BLaER1 treated with 17β-estradiol and CSF1 and Interleukin-3, amounts not matched to agents 10 nM and 100 nM (cell line): Measurements from ENCODE around the gene ATP1A1.
A peak's percentile ranks its signal among the peaks of the same experiment; 100 is the strongest.

Experiments
- H3K27ac ChIP-seq, 11 experiments: shearing (Covaris generic); formaldehyde crosslinking; 2 replicates each; pipeline ENCODE4 v1.8.1; 2022
- H3K27me3 ChIP-seq, 11 experiments: shearing (Covaris generic); formaldehyde crosslinking; 2 replicates each; pipeline ENCODE4 v1.8.1; 2022
- H3K36me3 ChIP-seq, 11 experiments: shearing (Covaris generic); formaldehyde crosslinking; 2 replicates each; pipeline ENCODE4 v1.8.1; 2022
- H3K4me1 ChIP-seq, 10 experiments: shearing (Covaris generic); formaldehyde crosslinking; 2 replicates each; pipeline ENCODE4 v1.8.1; 2022
- H3K4me2 ChIP-seq, 11 experiments: shearing (Covaris generic); formaldehyde crosslinking; 2 replicates each; pipeline ENCODE4 v1.8.1; 2022
- H3K4me3 ChIP-seq, 10 experiments: shearing (Covaris generic); formaldehyde crosslinking; 2 replicates each; pipeline ENCODE4 v1.8.1; 2022
- H3K9ac ChIP-seq, 11 experiments: shearing (Covaris generic); formaldehyde crosslinking; 2 replicates each; pipeline ENCODE4 v1.8.1; 2022
- H3K9me3 ChIP-seq, 11 experiments: shearing (Covaris generic); formaldehyde crosslinking; replicated peaks in 1 of 11; 2 replicates each; pipeline ENCODE4 v1.8.1; 2022
- H4K20me1 ChIP-seq, 11 experiments: shearing (Covaris generic); formaldehyde crosslinking; 2 replicates each; pipeline ENCODE4 v1.8.1; 2022
- Cebpa-rat ChIP-seq, 11 experiments: shearing (Covaris generic); IDR thresholded peaks; 2 replicates each; pipeline ENCODE4 v1.8.1; 2022

ATP1A1 gene

DNA sequence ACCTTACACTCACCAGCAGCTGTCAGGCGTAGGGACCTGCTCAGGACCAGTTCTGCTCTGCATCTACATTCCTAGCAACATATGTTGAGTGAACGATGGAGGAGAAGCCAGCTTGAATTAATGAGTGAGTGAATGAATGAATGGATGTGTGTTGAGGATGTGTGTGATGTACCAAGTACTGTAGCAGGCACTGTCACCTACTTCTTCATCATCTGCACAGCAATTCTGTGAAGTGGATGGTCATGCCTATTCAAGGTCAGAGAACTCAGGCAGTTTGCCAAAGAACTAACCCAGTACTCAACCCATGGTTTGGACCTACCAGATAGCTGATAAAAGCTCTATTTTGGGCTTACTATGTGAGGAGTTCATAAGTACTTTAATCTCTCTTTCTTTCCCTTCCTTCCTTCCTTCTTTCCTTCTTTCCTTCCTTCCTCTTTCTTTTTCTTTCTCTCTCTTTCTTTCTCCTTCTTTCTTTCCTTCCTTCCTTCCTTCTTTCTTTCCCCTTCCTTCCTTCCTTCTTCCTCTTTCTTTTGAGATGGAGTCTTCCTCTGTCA lies 56.9 kb downstream of the ATP1A1 start:
- Histone ChIP-seq H3K4me1 (0 out of 20 replicates have a peak, but pooled peaks cover 0 to 5% (median 0%) of the 10 kb centered on the region in 10 experiments), H4K20me1 (no peaks in the 10 kb centered on the region), H3K27ac (no peak overlapping the region), H3K9ac (no peak overlapping the region), H3K27me3 (no peaks in the 10 kb centered on the region), H3K9me3 (no peaks in the 10 kb centered on the region), H3K4me2 (peak overlapping the region in 1 of 11 experiments; percentile 3; a peak in 3 of 22 replicates), H3K4me3 (no peak overlapping the region), H3K36me3 (no peaks in the 10 kb centered on the region)
- no peak for TF ChIP-seq Cebpa-rat (IDR thresholded peaks at IDR 0.05)

DNA sequence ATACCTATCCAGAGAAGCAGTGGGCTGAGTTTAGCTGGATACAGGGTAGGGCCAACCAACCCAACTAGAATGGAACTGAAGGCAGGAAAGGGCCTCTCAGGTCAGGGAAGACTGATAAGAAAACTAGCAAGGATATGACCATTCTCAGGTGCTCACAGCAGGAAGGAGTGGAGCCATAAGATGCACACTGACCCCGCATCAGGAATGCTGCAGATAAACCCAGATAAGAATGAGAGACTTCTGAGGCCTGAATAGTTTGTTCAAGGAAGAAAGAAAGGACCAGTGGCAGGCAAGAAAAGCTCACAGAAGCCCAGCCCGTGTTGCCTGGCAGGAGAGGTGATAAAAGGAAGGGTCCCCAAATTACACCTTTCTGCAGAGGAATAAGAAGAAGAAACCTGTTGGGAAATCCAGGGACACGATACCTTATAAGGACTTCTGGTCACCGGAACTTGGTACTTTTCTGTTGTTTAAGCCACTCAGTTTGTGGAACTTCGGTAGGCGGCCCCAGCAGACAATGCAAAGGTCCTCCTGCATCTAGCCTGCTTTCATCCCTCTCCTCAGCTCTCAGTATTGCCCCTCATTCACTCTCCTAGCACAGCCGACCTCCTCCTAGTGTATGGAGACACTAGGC lies 58.9 kb downstream of the ATP1A1 start:
- H3K27ac ChIP-seq = no peak overlapping the region

DNA sequence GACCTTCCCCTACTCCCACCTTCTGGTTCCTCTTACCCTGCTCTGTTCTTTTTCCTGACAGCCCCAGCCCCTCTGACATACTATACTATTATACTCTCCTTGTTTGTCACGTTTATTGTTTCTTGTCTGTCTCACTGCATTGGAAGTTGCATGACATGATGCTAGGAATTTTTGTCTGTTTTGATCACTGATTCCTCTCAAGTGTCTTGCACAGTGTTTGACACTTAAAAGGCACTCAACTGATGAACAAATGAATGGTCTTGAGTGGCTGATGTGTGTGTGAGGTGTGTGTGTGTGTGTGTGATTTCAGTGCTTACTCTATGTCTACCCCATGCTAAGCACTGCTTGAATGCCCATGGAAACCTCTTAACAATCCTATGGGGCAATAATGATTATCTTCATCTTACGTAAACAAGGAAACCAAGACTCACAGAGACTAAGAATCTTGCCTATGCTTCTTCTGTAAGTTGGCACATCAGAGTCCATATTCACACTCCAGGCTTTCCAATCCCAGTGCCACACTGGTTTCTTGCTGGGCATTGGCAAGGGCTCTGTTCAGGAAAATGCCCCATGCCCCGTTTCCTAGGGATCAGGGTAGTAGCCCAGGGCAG lies 59.7 kb downstream of the ATP1A1 start:
- Histone ChIP-seq H3K4me1 (0 out of 20 replicates have a peak, but pooled peaks cover 0 to 5% (median 0%) of the 10 kb centered on the region in 10 experiments), H3K27ac (no peak overlapping the region), H4K20me1 (no peaks in the 10 kb centered on the region), H3K9ac (no peak overlapping the region), H3K27me3 (no peaks in the 10 kb centered on the region), H3K36me3 (no peaks in the 10 kb centered on the region), H3K9me3 (no peaks in the 10 kb centered on the region), H3K4me3 (no peak overlapping the region), H3K4me2 (no peak overlapping the region)
- TF ChIP-seq Cebpa-rat (IDR thresholded peaks at IDR 0.05) = no peak

More for the DNA sequence above, 58.9 kb downstream of the ATP1A1 start:
- H3K36me3 ChIP-seq = no peaks in the 10 kb centered on the region
- H3K9me3 ChIP-seq = no peaks in the 10 kb centered on the region
- no peak for TF ChIP-seq Cebpa-rat (IDR thresholded peaks at IDR 0.05)
- no peak overlapping the region for H3K4me3 ChIP-seq
- no peak overlapping the region for H3K4me2 ChIP-seq
- no peak overlapping the region for H3K9ac ChIP-seq
- no peaks in the 10 kb centered on the region for H3K27me3 ChIP-seq
- H4K20me1 ChIP-seq = no peaks in the 10 kb centered on the region
- H3K4me1 ChIP-seq = 0 out of 20 replicates have a peak, but pooled peaks cover 0 to 5% (median 0%) of the 10 kb centered on the region in 10 experiments

DNA sequence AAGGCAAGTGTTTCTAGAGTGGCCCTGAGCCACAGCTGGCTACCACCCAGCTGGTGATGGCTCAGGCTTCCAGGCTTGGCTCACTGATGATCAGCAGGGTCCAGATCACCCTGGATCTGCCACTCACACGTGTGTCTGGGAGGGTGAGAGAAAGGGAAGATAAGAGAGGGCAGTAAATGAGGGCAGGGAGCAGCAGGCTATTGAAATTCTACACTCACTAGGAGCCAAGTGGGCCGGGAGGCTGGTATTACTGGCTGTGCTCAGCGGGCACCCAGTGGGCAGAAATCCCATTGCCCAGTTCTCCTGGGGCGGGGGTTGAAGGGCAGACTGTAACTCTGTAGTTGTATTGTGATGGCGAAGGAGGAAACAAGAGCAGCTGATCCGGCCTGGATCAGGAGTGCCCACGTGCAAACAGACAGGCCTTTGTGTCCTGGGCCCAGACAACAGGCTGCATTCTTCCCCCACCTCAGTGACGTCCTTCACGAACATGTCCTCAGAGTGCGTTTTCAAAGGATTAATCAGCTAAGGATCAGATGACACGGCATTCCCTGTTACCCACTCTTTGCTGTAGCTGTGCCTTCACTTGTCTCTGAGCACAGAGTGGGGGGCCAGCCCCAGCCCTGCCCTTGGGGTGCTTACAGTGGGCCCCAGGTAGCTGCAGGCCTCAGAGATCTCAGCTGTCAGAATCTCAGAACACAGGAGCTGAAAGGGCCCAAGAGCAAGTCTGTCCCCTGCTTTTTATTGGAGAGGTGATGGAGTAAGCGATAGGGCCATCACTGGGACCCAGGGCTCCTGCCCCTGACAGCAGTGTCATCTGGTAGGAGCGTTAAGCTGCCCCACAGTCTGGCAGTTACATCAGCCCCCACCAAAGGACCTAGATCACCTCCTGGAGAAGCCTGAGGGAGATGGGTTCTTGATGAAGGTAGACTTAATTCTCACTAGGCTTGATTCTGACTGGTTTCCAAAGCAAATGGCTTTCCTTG lies 60.5 kb downstream of the ATP1A1 start:
- no peak overlapping the region for H3K4me3 ChIP-seq
- H3K36me3 ChIP-seq = no peaks in the 10 kb centered on the region
- no peaks in the 10 kb centered on the region for H3K27me3 ChIP-seq
- 0 out of 20 replicates have a peak, but pooled peaks cover 0 to 5% (median 0%) of the 10 kb centered on the region in 10 experiments for H3K4me1 ChIP-seq
- no peak overlapping the region for H3K27ac ChIP-seq
- H4K20me1 ChIP-seq = no peaks in the 10 kb centered on the region
- no peak overlapping the region for H3K9ac ChIP-seq
- H3K4me2 ChIP-seq = no peak overlapping the region
- no peak for TF ChIP-seq Cebpa-rat (IDR thresholded peaks at IDR 0.05)
- H3K9me3 ChIP-seq = no peaks in the 10 kb centered on the region

DNA sequence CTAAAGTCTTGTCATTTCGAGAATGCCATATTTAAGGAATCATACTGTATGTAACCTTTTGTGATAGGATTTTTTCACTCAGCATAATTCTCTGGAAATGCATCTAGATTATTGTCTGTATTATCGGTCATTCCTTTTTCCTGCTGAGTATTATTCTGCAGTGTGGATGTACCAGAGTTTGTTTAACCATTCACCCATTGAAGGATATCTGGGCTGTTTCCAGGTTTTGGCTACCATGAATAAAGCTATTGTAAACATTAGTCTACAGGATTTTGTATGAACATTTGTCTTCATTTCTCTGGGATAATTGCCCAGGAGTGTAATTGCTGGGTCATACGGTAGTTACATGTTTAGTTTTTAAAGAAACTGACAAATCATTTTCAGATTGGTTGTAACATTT lies 61.8 kb downstream of the ATP1A1 start:
- H3K27me3 ChIP-seq = no peaks in the 10 kb centered on the region
- H3K4me3 ChIP-seq = no peak overlapping the region
- no peak overlapping the region for H3K27ac ChIP-seq
- no peak overlapping the region for H3K4me2 ChIP-seq
- H3K36me3 ChIP-seq = no peaks in the 10 kb centered on the region
- no peaks in the 10 kb centered on the region for H4K20me1 ChIP-seq
- H3K9ac ChIP-seq = no peak overlapping the region
- H3K4me1 ChIP-seq = 0 out of 20 replicates have a peak, but pooled peaks cover 0 to 4% (median 0%) of the 10 kb centered on the region in 10 experiments
- H3K9me3 ChIP-seq = no peaks in the 10 kb centered on the region
- no peak for TF ChIP-seq Cebpa-rat (IDR thresholded peaks at IDR 0.05)

DNA sequence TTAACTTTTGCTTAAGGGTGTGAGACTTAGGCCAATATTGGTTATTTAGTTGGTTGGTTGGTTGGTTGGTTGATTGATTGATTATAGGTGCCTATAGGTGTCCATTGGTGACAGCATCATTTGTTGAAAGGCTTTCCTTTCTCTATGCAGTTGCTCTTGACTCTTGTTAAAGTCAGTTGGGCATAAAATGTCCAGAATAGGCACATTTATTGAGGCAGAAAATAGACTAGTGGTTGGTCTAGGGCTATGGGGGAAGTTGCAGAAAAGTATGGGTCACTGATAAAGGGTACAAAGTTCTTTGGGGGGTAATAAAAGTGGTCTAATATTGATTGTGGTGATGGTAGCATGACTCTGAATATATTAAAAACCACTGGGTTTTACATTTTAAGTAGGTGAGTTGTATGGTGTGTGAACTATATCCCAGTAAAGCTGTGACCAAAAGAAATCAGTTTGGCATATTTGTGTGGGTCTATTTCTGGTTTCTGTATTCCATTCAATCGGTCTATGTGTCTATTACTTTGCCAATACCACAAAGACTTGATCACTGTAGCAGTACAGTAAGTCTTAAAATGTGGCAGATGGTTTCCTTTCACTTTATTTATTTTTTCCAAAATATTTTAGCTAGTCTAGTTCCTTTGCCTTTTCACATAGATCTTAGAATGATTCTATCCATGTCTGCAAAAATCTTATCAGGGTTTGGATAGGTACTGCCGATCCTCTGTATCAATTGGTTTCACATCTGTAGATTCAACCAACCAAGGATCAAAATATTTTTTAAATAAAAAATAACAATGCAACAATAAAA lies 63.0 kb downstream of the ATP1A1 start:
- no peaks in the 10 kb centered on the region for H3K9me3 ChIP-seq
- H3K9ac ChIP-seq = no peak overlapping the region
- no peak overlapping the region for H3K27ac ChIP-seq
- no peak overlapping the region for H3K4me2 ChIP-seq
- H3K4me3 ChIP-seq = no peak overlapping the region
- no peak for TF ChIP-seq Cebpa-rat (IDR thresholded peaks at IDR 0.05)
- no peaks in the 10 kb centered on the region for H3K27me3 ChIP-seq
- H3K36me3 ChIP-seq = no peaks in the 10 kb centered on the region
- H4K20me1 ChIP-seq = no peaks in the 10 kb centered on the region
- H3K4me1 ChIP-seq = no peaks in the 10 kb centered on the region

DNA sequence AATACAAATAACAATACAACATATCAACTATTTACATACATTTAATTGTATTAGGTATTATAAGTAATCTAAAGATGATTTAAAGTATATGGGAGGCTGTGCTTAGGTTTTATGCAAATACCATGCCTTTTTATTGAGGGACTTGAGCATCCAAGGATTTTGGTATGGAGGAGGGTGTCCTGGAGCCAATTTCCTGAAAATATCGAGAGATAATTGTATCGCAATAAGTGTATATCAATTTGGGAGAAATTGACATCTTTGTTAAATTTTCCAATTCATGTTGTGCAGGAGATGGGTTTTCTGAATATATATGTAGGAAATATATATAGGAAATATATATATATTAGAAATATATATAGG lies 63.5 kb downstream of the ATP1A1 start:
- TF ChIP-seq Cebpa-rat (IDR thresholded peaks at IDR 0.05) = no peak
- Histone ChIP-seq H3K36me3 (no peaks in the 10 kb centered on the region), H3K9ac (no peak overlapping the region), H4K20me1 (no peaks in the 10 kb centered on the region), H3K4me2 (no peak overlapping the region), H3K27me3 (no peaks in the 10 kb centered on the region), H3K4me1 (no peaks in the 10 kb centered on the region), H3K9me3 (no peaks in the 10 kb centered on the region), H3K27ac (no peak overlapping the region), H3K4me3 (no peak overlapping the region)

DNA sequence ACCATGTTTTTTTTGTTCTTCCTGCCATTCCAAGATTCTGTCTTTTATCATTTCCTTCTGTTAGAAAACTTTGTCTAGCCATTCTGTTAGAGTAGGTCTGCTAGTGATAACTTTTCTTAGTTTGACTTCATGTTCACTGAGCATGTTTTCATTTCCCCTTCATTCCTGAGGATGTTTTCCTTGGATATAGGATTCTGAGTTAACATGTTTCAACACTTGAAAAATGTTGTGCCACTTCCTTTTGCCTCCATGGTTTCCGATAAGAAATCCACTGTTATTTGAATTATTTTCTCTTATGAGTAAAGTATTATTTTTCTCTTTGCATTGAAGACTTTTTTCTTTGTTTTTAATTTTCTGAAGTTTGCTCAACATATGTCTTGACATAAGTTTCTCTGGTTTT lies 66.7 kb downstream of the ATP1A1 start:
- H3K4me1 ChIP-seq = no peaks in the 10 kb centered on the region
- peaks cover 0 to 6% (median 0%) of the 10 kb centered on the region in 11 experiments; a peak in 2 of 22 replicates for H3K36me3 ChIP-seq
- no peaks in the 10 kb centered on the region for H4K20me1 ChIP-seq
- no peaks in the 10 kb centered on the region for H3K9me3 ChIP-seq
- no peak overlapping the region for H3K4me3 ChIP-seq
- no peak overlapping the region for H3K27ac ChIP-seq
- no peaks in the 10 kb centered on the region for H3K27me3 ChIP-seq
- H3K9ac ChIP-seq = no peak overlapping the region
- TF ChIP-seq Cebpa-rat (IDR thresholded peaks at IDR 0.05) = no peak
- H3K4me2 ChIP-seq = no peak overlapping the region
